ENCODE results near the gene SPG7. TPM values are rescaled to one million over a fixed set of nuclear protein-coding genes. Genes with fewer than 3 reads are reported as not detected.

Gene SPG7
- total RNA-seq, 1 experiment from 2014 or later, result 119 TPM

DNA sequence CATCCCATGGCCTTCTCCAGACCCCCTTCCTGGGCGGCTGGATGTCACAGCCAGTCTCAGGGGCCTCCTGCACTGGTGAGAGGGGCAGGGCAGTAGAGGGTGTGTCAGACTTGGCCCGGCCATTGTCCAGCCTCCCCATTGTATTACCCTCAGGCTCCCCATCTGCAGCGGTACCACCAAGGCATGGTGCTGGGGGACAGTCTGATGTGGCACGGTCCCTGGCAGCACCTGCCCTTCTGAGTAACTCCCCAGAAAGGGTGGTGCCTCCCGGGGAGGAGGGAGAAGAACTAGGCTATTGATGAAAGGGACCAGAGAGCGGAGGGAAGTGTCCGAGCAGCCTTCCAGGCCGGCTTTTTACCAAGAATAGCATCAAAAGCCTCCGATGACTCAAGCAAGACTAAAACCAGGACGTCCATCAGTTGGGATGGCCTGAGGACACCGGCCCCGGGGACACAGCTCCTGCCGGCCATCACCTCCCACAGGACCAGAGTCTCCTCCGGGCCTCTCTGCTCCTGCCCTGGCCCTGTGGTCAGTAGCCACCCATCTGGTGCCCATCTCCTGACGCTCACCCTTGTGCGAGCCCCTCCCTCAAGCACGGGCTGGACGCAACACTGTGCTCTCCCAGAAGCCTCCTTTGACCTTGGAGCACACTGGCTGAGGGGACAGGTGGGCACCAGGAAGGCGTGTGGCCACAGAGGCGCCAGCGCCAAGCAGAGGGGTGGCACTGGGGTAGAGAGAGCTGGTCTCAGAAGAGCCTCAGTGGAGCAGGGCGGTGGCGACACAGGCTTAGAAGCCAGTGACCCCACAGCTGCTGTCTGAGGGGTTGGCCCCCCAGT, 61.5 kb downstream of the SPG7 start:
- no peak overlapping the region for H3K14ac ChIP-seq (ENCODE audit: insufficient read depth, low read length)
- H4K8ac ChIP-seq (replicated peaks; ENCODE audit: insufficient read length, low read depth, low read length), result no peak overlapping the region
- Mint-ChIP-seq H3K27ac (no peak overlapping the region), H3K36me3 (ENCODE audit: insufficient read depth in 1 of 3, low read depth in 3 of 3) (peaks cover 0 to 10% (median 0%) of the 10 kb centered on the region in 3 experiments; a peak in 2 of 7 replicates), H3K9me3 (no peaks in the 10 kb centered on the region), H3K4me3 (no peak overlapping the region), H3K27me3 (ENCODE audit: low read depth) (peaks cover 28% of the 10 kb centered on the region), H3K4me1 (peaks cover 16 to 19% of the 10 kb centered on the region in 2 experiments)
- no peak overlapping the region for H2BK5ac ChIP-seq (ENCODE audit: insufficient read length, low read length)
- H2AFZ ChIP-seq (ENCODE audit: low read length), result no peak overlapping the region
- H3K9ac ChIP-seq (ENCODE audit: extremely low read depth, insufficient read length, low read length), result no peak overlapping the region
- no peak overlapping the region for H3K27ac ChIP-seq (ENCODE audit: insufficient read length, low read depth, low read length)
- H2BK120ac ChIP-seq (ENCODE audit: low read depth, low read length, poor library complexity, severe bottlenecking), result no peak overlapping the region
- no peak overlapping the region for H3K18ac ChIP-seq (ENCODE audit: insufficient read length, low read depth, low read length)
- WGBS (ENCODE audit: extremely low coverage, insufficient read length, low lambda C conversion rate), result no CpG with 5 or more reads among the region's 23 CpGs
- no peaks in the 10 kb centered on the region for H4K20me1 ChIP-seq (ENCODE audit: control insufficient read depth, insufficient read depth, insufficient read length)
- H3K79me1 ChIP-seq (ENCODE audit: insufficient read depth, low read depth, low read length, poor library complexity, severe bottlenecking), result no peaks in the 10 kb centered on the region
- no peak for DNase-seq
- H3K4me1 ChIP-seq (ENCODE audit: insufficient read depth, low read length), result no peaks in the 10 kb centered on the region
- H3K56ac ChIP-seq (ENCODE audit: insufficient read length, low read depth, low read length), result no peak overlapping the region
- H2AK5ac ChIP-seq (ENCODE audit: insufficient read length, low read length), result no peak overlapping the region
- TF ChIP-seq, protein P1, sequence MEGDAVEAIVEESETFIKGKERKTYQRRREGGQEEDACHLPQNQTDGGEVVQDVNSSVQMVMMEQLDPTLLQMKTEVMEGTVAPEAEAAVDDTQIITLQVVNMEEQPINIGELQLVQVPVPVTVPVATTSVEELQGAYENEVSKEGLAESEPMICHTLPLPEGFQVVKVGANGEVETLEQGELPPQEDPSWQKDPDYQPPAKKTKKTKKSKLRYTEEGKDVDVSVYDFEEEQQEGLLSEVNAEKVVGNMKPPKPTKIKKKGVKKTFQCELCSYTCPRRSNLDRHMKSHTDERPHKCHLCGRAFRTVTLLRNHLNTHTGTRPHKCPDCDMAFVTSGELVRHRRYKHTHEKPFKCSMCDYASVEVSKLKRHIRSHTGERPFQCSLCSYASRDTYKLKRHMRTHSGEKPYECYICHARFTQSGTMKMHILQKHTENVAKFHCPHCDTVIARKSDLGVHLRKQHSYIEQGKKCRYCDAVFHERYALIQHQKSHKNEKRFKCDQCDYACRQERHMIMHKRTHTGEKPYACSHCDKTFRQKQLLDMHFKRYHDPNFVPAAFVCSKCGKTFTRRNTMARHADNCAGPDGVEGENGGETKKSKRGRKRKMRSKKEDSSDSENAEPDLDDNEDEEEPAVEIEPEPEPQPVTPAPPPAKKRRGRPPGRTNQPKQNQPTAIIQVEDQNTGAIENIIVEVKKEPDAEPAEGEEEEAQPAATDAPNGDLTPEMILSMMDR (conservative IDR thresholded peaks at IDR 0.05), result no peak
- no peak overlapping the region for H4K5ac ChIP-seq (ENCODE audit: insufficient read length, low read depth, low read length)
- no peaks in the 10 kb centered on the region for H3K79me2 ChIP-seq (ENCODE audit: insufficient read depth, low read length)
- H3K23ac ChIP-seq (ENCODE audit: insufficient read length, low read depth, low read length), result no peak overlapping the region
- no peaks in the 10 kb centered on the region for H3K9me3 ChIP-seq (ENCODE audit: control insufficient read depth, low read depth, low read length)
- no peaks in the 10 kb centered on the region for H3K27me3 ChIP-seq (ENCODE audit: insufficient read depth, low read length)
- no peak overlapping the region for H2BK20ac ChIP-seq (ENCODE audit: low read depth, low read length, poor library complexity, severe bottlenecking)
- H2BK12ac ChIP-seq (ENCODE audit: insufficient read length, low read depth, low read length), result no peak overlapping the region
- H3T11ph ChIP-seq (ENCODE audit: low read length), result no peak overlapping the region
- H3K23me2 ChIP-seq (ENCODE audit: insufficient read length, low read depth, low read length, poor library complexity, severe bottlenecking), result peaks cover 7% of the 10 kb centered on the region
- H3K4me2 ChIP-seq (ENCODE audit: insufficient read depth, insufficient read length, low read length), result no peak overlapping the region
- H3K4ac ChIP-seq (ENCODE audit: low read depth, low read length), result no peak overlapping the region
- H2BK15ac ChIP-seq (ENCODE audit: low read depth, low read length), result no peak overlapping the region
- H4K91ac ChIP-seq (ENCODE audit: insufficient read length, low read depth, low read length), result no peak overlapping the region
